Measurements from ENCODE around the gene NFIA. TPM values are rescaled to one million over a fixed set of nuclear protein-coding genes. Genes with fewer than 3 reads are reported as not detected.

The NFIA gene
- total RNA-seq, 1 experiment from 2014 or later: 20.9 TPM

GRCh38 chr1:61064673-61065072, 17.7 kb upstream of the NFIA start:
- no peak for DNase-seq (ENCODE audit: low read depth, low spot score)
- ChIA-PET POLR2A (no interaction called here), CTCF (no interaction called here)
- BruUV-seq (replicated peaks): no TSS peak
- TF ChIP-seq REST (IDR thresholded peaks at IDR 0.05; ENCODE audit: insufficient read depth in 1 of 2, low read depth in 2 of 2, low read length in 1 of 2) (no peak), POLR2AphosphoS5 (IDR thresholded peaks at IDR 0.05; ENCODE audit: low read depth, low read length) (no peak), SIN3A (IDR thresholded peaks at IDR 0.05; ENCODE audit: borderline replicate concordance, insufficient read depth, low read depth, low read length) (no peak), TCF7L2 (IDR thresholded peaks at IDR 0.05; ENCODE audit: low read depth, low read length) (no peak), CTCF (IDR thresholded peaks at IDR 0.05) (no peak)
- H3K4me1 ChIP-seq (ENCODE audit: control insufficient read depth, insufficient read depth, low read length): no peaks in the 10 kb centered on the region
- H3K36me3 ChIP-seq (ENCODE audit: control insufficient read depth, insufficient read depth, low read length): no peaks in the 10 kb centered on the region
- intact Hi-C loops (cut with micrococcal nuclease; ENCODE audit: unreplicated experiment): no loop called here
- H3K27ac ChIP-seq (ENCODE audit: low read length): no peak overlapping the region
- H3K27me3 ChIP-seq (ENCODE audit: control insufficient read depth, insufficient read depth, low read length): no peaks in the 10 kb centered on the region
- ATAC-seq: no peak
- H3K9me3 ChIP-seq (ENCODE audit: control insufficient read depth, insufficient read depth, low read depth, low read length): no peaks in the 10 kb centered on the region
- no peak overlapping the region for H3K4me3 ChIP-seq (ENCODE audit: low read depth in 2 of 2, low read length in 2 of 2)
- in situ Hi-C loops (cut with HindIII; ENCODE audit: low pct_unique_long_range_greater_than_20kb, low sequenced_read_pairs): no loop called here

- TF ChIP-seq REST (IDR thresholded peaks at IDR 0.05; ENCODE audit: insufficient read depth in 1 of 2, low read depth in 2 of 2, low read length in 1 of 2) (no peak), CTCF (IDR thresholded peaks at IDR 0.05) (no peak), TCF7L2 (IDR thresholded peaks at IDR 0.05; ENCODE audit: low read depth, low read length) (no peak), SIN3A (IDR thresholded peaks at IDR 0.05; ENCODE audit: borderline replicate concordance, insufficient read depth, low read depth, low read length) (no peak), POLR2AphosphoS5 (IDR thresholded peaks at IDR 0.05; ENCODE audit: low read depth, low read length) (no peak)
- Histone ChIP-seq H3K4me1 (ENCODE audit: control insufficient read depth, insufficient read depth, low read length) (no peaks in the 10 kb centered on the region), H3K4me3 (ENCODE audit: low read depth in 2 of 2, low read length in 2 of 2) (no peak overlapping the region), H3K27me3 (ENCODE audit: control insufficient read depth, insufficient read depth, low read length) (no peaks in the 10 kb centered on the region), H3K9me3 (ENCODE audit: control insufficient read depth, insufficient read depth, low read depth, low read length) (no peaks in the 10 kb centered on the region), H3K36me3 (ENCODE audit: control insufficient read depth, insufficient read depth, low read length) (no peaks in the 10 kb centered on the region), H3K27ac (ENCODE audit: low read length) (no peak overlapping the region)
- in situ Hi-C loops (cut with HindIII; ENCODE audit: low pct_unique_long_range_greater_than_20kb, low sequenced_read_pairs) (no loop called here), intact Hi-C loops (cut with micrococcal nuclease; ENCODE audit: unreplicated experiment) (no loop called here)
- BruUV-seq (replicated peaks): no TSS peak
- ATAC-seq (no peak), DNase-seq (ENCODE audit: low read depth, low spot score) (no peak)
- ChIA-PET POLR2A (no interaction called here), CTCF (no interaction called here)
Measured at GRCh38 chr1:61067446-61068019, 14.8 kb upstream of the NFIA start.

Data from Panc1 (cell line).